ENCODE measurements around the gene PNISR. TPM values are rescaled to one million over a fixed set of nuclear protein-coding genes. Genes with fewer than 3 reads are reported as not detected.

PNISR gene
- total and polyA plus RNA-seq, 4 experiments from 2014 or later: 67.6 to 332 (median 199) TPM

- Histone ChIP-seq H3K36me3 (ENCODE audit: insufficient read depth, low read length) (peaks cover 5% of the 10 kb centered on the region), H3K27ac (ENCODE audit: low read depth, low read length) (no peak overlapping the region), H3K4me3 (ENCODE audit: low read length in 2 of 2) (no peak overlapping the region), H3K4me1 (ENCODE audit: insufficient read depth, low read length) (no peaks in the 10 kb centered on the region), H3K9me3 (ENCODE audit: control insufficient read depth in 1 of 2, low read length in 2 of 2) (no peaks in the 10 kb centered on the region), H3K27me3 (ENCODE audit: insufficient read depth, low read length) (no peaks in the 10 kb centered on the region)
- no peak overlapping the region for H3K4me3 Mint-ChIP-seq
- H3K36me3 Mint-ChIP-seq: peaks cover 28 to 39% of the 10 kb centered on the region in 2 donors
- peaks cover 0 to 16% (median 7%) of the 10 kb centered on the region in 8 donors for H3K9me3 Mint-ChIP-seq
- intact Hi-C loops (cut with micrococcal nuclease): no loop called here
- H3K27me3 Mint-ChIP-seq: no peaks in the 10 kb centered on the region
- no peaks in the 10 kb centered on the region for H3K4me1 Mint-ChIP-seq
- POLR2A ChIA-PET (ENCODE audit: partially characterized antibody): no interaction called here
- CTCF ChIA-PET (ENCODE audit: partially characterized antibody): interaction anchor here (0.8 kb wide), 1 partner anchor 299 kb away, joined by 3 read pairs; no protein-coding TSS in a partner anchor
- DNase-seq: no peak
- no peak overlapping the region for H3K27ac Mint-ChIP-seq
Measured at GRCh38 chr6:99446076-99446475, 21.0 kb upstream of the PNISR start.

GRCh38 chr6:99434702-99435530 lies 9.8 kb upstream of the PNISR start:
- Histone ChIP-seq H3K9me3 (ENCODE audit: control insufficient read depth in 1 of 2, low read length in 2 of 2) (no peaks in the 10 kb centered on the region), H3K36me3 (ENCODE audit: insufficient read depth, low read length) (no peaks in the 10 kb centered on the region), H3K27ac (ENCODE audit: low read depth, low read length) (no peak overlapping the region), H3K4me3 (ENCODE audit: low read length in 2 of 2) (no peak overlapping the region), H3K27me3 (ENCODE audit: insufficient read depth, low read length) (no peaks in the 10 kb centered on the region), H3K4me1 (ENCODE audit: insufficient read depth, low read length) (no peaks in the 10 kb centered on the region)
- no peak overlapping the region for H3K4me3 Mint-ChIP-seq
- H3K27me3 Mint-ChIP-seq: no peaks in the 10 kb centered on the region
- peak in 4 of 5 donors; percentile 12 to 22 (median 18) for DNase-seq
- peaks cover 0 to 3% (median 1%) of the 10 kb centered on the region in 4 donors for H3K4me1 Mint-ChIP-seq
- intact Hi-C loops (cut with micrococcal nuclease): loop anchor here (1.0 kb wide), 2 partner anchors 9 to 311 kb away; no protein-coding TSS in a partner anchor
- peaks cover 7 to 14% of the 10 kb centered on the region in 2 donors for H3K36me3 Mint-ChIP-seq
- POLR2A ChIA-PET (ENCODE audit: partially characterized antibody): interaction anchor here (1.6 kb wide), 1 partner anchor 9 kb away, joined by 6 read pairs; no protein-coding TSS in a partner anchor
- H3K9me3 Mint-ChIP-seq: no peaks in the 10 kb centered on the region
- no peak overlapping the region for H3K27ac Mint-ChIP-seq
- CTCF ChIA-PET (ENCODE audit: partially characterized antibody): interaction anchor here (0.9 to 3.5 kb wide), 9 partner anchors 10 to 311 kb away, joined by 3 to 18 read pairs (median 3); partner anchors contain the start of gene PNISR

- Mint-ChIP-seq H3K9me3 (no peaks in the 10 kb centered on the region), H3K27ac (no peak overlapping the region), H3K4me3 (no peak overlapping the region), H3K27me3 (no peaks in the 10 kb centered on the region), H3K4me1 (peaks cover 1 to 6% (median 4%) of the 10 kb centered on the region in 4 donors), H3K36me3 (peaks cover 5 to 13% of the 10 kb centered on the region in 2 donors)
- H3K27ac ChIP-seq (ENCODE audit: low read depth, low read length): no peak overlapping the region
- intact Hi-C loops (cut with micrococcal nuclease): no loop called here
- no peaks in the 10 kb centered on the region for H3K27me3 ChIP-seq (ENCODE audit: insufficient read depth, low read length)
- no peak overlapping the region for H3K4me3 ChIP-seq (ENCODE audit: low read length in 2 of 2)
- no peaks in the 10 kb centered on the region for H3K4me1 ChIP-seq (ENCODE audit: insufficient read depth, low read length)
- CTCF ChIA-PET (ENCODE audit: partially characterized antibody): interaction anchor here (0.8 to 3.5 kb wide), 6 partner anchors 8 to 313 kb away, joined by 3 to 18 read pairs (median 6); partner anchors contain the start of genes PNISR and USP45
- POLR2A ChIA-PET (ENCODE audit: partially characterized antibody): interaction anchor here (1.4 kb wide), 1 partner anchor 8 kb away, joined by 5 read pairs; the partner anchor contains the start of gene PNISR
- H3K9me3 ChIP-seq (ENCODE audit: control insufficient read depth in 1 of 2, low read length in 2 of 2): no peaks in the 10 kb centered on the region
- no peaks in the 10 kb centered on the region for H3K36me3 ChIP-seq (ENCODE audit: insufficient read depth, low read length)
- no peak for DNase-seq
Measured at GRCh38 chr6:99432877-99433276, 7.8 kb upstream of the PNISR start.

GRCh38 chr6:99431901-99432300 lies 6.8 kb upstream of the PNISR start:
- Histone ChIP-seq H3K9me3 (ENCODE audit: control insufficient read depth in 1 of 2, low read length in 2 of 2) (no peaks in the 10 kb centered on the region), H3K36me3 (ENCODE audit: insufficient read depth, low read length) (no peaks in the 10 kb centered on the region), H3K4me3 (ENCODE audit: low read length in 2 of 2) (no peak overlapping the region), H3K27me3 (ENCODE audit: insufficient read depth, low read length) (no peaks in the 10 kb centered on the region), H3K4me1 (ENCODE audit: insufficient read depth, low read length) (peaks cover 8% of the 10 kb centered on the region), H3K27ac (ENCODE audit: low read depth, low read length) (no peak overlapping the region)
- Mint-ChIP-seq H3K9me3 (no peaks in the 10 kb centered on the region), H3K36me3 (peaks cover 4 to 12% of the 10 kb centered on the region in 2 donors), H3K4me1 (peaks cover 8 to 15% (median 10%) of the 10 kb centered on the region in 4 donors), H3K4me3 (no peak overlapping the region), H3K27me3 (no peaks in the 10 kb centered on the region), H3K27ac (no peak overlapping the region)
- intact Hi-C loops (cut with micrococcal nuclease): no loop called here
- POLR2A ChIA-PET (ENCODE audit: partially characterized antibody): no interaction called here
- no peak for DNase-seq
- CTCF ChIA-PET (ENCODE audit: partially characterized antibody): interaction anchor here (0.7 to 3.5 kb wide), 3 partner anchors 10 to 83 kb away, joined by 3 to 11 read pairs (median 3); partner anchors contain the start of gene USP45

DNA sequence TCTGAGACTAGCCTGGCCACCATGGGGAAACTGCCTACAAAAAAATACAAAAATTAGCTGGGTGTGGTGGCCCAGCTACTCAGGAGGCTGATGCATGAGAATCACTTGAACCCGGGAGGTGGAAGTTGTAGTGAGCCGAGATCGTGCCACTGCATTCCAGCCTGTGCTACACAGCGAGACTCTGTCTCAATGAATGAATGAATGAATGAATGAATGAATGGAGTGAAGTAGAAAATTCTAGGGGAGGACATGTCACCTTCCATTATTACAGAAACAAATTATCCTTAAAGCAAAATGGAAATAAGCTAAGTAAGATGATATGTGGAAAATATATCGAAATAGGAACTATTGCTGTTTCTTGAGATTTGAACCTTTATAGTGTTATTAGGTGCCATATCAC lies 2.9 kb upstream of the PNISR start:
- ChIA-PET CTCF (ENCODE audit: partially characterized antibody) (interaction anchor here (1.0 kb wide), 1 partner anchor 34 kb away, joined by 3 read pairs; the partner anchor contains the start of gene COQ3), POLR2A (ENCODE audit: partially characterized antibody) (no interaction called here)
- H3K27me3 ChIP-seq (ENCODE audit: insufficient read depth, low read length): no peaks in the 10 kb centered on the region
- H3K4me1 ChIP-seq (ENCODE audit: insufficient read depth, low read length): peaks cover 34% of the 10 kb centered on the region
- no peak for DNase-seq
- intact Hi-C loops (cut with micrococcal nuclease): no loop called here
- Mint-ChIP-seq H3K9me3 (no peaks in the 10 kb centered on the region), H3K4me1 (peaks cover 28 to 46% (median 34%) of the 10 kb centered on the region in 4 donors), H3K27me3 (no peaks in the 10 kb centered on the region), H3K36me3 (peaks cover 5 to 27% of the 10 kb centered on the region in 2 donors), H3K4me3 (no peak overlapping the region), H3K27ac (no peak overlapping the region)
- H3K27ac ChIP-seq (ENCODE audit: low read depth, low read length): no peak overlapping the region
- H3K36me3 ChIP-seq (ENCODE audit: insufficient read depth, low read length): no peaks in the 10 kb centered on the region
- H3K4me3 ChIP-seq (ENCODE audit: low read length in 2 of 2): no peak overlapping the region
- no peaks in the 10 kb centered on the region for H3K9me3 ChIP-seq (ENCODE audit: control insufficient read depth in 1 of 2, low read length in 2 of 2)

GRCh38 chr6:99426451-99426757 lies 1.3 kb upstream of the PNISR start:
- Mint-ChIP-seq H3K27me3 (no peaks in the 10 kb centered on the region), H3K27ac (peak overlapping the region in 5 of 7 donors; percentile 97 to 100 (median 99)), H3K4me1 (peaks cover 37 to 62% (median 47%) of the 10 kb centered on the region in 4 donors), H3K36me3 (peaks cover 9 to 35% of the 10 kb centered on the region in 2 donors), H3K9me3 (no peaks in the 10 kb centered on the region), H3K4me3 (peak overlapping the region; percentile 97 to 100 (median 98))
- Histone ChIP-seq H3K9me3 (ENCODE audit: control insufficient read depth in 1 of 2, low read length in 2 of 2) (no peaks in the 10 kb centered on the region), H3K27ac (ENCODE audit: low read depth, low read length) (peak overlapping the region; percentile 96), H3K4me3 (ENCODE audit: low read length in 2 of 2) (peak overlapping the region; percentile 95 to 98), H3K27me3 (ENCODE audit: insufficient read depth, low read length) (no peaks in the 10 kb centered on the region), H3K4me1 (ENCODE audit: insufficient read depth, low read length) (peaks cover 50% of the 10 kb centered on the region), H3K36me3 (ENCODE audit: insufficient read depth, low read length) (no peaks in the 10 kb centered on the region)
- DNase-seq: no peak
- ChIA-PET CTCF (ENCODE audit: partially characterized antibody) (interaction anchor here (1.1 to 2.9 kb wide), 7 partner anchors 8 to 162 kb away, joined by 3 to 20 read pairs (median 5); partner anchors contain the start of gene CCNC), POLR2A (ENCODE audit: partially characterized antibody) (interaction anchor here (0.9 to 3.4 kb wide), 11 partner anchors 8 to 96 kb away, joined by 3 to 36 read pairs (median 4); partner anchors contain the start of gene COQ3)
- intact Hi-C loops (cut with micrococcal nuclease): loop anchor here (1.0 kb wide), 1 partner anchor 9 kb away; no protein-coding TSS in a partner anchor
